ENCODE results near the gene CLTB. TPM values are rescaled to one million over a fixed set of nuclear protein-coding genes. Genes with fewer than 3 reads are reported as not detected.

Gene CLTB
- total and polyA plus RNA-seq, 3 donors from 2014 or later: 60.8 to 107 (median 103) TPM

GRCh38 chr5:176365351-176366231 is 50.7 kb downstream of the CLTB start, which contains the start of gene ARL10:
TSS of gene ARL10 (plus strand) at chr5:176365487. CDS start at chr5:176365564, 77 bp downstream.
- H3K36me3 ChIP-seq (ENCODE audit: low read depth, missing control alignments): no peaks in the 10 kb centered on the region
- no peaks in the 10 kb centered on the region for H3K27me3 ChIP-seq
- intact Hi-C loops (cut with DNase I; ENCODE audit: low total_unique reads): no loop called here
- WGBS, 2 donors: 1 to 3% methylated on average over 17 to 105 of the region's 108 CpGs
- TF ChIP-seq CTCF (IDR thresholded peaks at IDR 0.05) (no peak), POLR2A (IDR thresholded peaks at IDR 0.05) (no peak)
- no peaks in the 10 kb centered on the region for H3K9me3 ChIP-seq
- H3K4me1 ChIP-seq: no peaks in the 10 kb centered on the region
- H3K27ac ChIP-seq: peak within 1 kb of the TSS; percentile 40 to 80
- H3K4me3 ChIP-seq: peak within 1 kb of the TSS; percentile 75 to 79
- DNase-seq: peak; percentile 43

- Histone ChIP-seq H3K9me3 (no peaks in the 10 kb centered on the region), H3K4me1 (peaks cover 7% of the 10 kb centered on the region), H3K36me3 (ENCODE audit: low read depth, missing control alignments) (no peaks in the 10 kb centered on the region), H3K27ac (peak overlapping the region; percentile 40 to 80), H3K27me3 (no peaks in the 10 kb centered on the region), H3K4me3 (peak overlapping the region; percentile 75 to 79)
- no peak for DNase-seq
- intact Hi-C loops (cut with DNase I; ENCODE audit: low total_unique reads): no loop called here
- TF ChIP-seq POLR2A (IDR thresholded peaks at IDR 0.05) (no peak), CTCF (IDR thresholded peaks at IDR 0.05) (no peak)
- WGBS, 2 donors: 18 to 25% methylated on average over 22 to 28 of the region's 28 CpGs
Measured at GRCh38 chr5:176364765-176365350, 51.5 kb downstream of the CLTB start.

- WGBS, 2 donors: 48 to 62% methylated on average over 8 of the region's 8 CpGs
- Histone ChIP-seq H3K4me1 (peaks cover 9% of the 10 kb centered on the region), H3K27ac (no peak overlapping the region), H3K27me3 (no peaks in the 10 kb centered on the region), H3K36me3 (ENCODE audit: low read depth, missing control alignments) (no peaks in the 10 kb centered on the region), H3K4me3 (peak overlapping the region; percentile 94 to 98), H3K9me3 (no peaks in the 10 kb centered on the region)
- TF ChIP-seq CTCF (IDR thresholded peaks at IDR 0.05) (no peak), POLR2A (IDR thresholded peaks at IDR 0.05) (no peak)
- intact Hi-C loops (cut with DNase I; ENCODE audit: low total_unique reads): no loop called here
- DNase-seq: no peak
Measured at GRCh38 chr5:176362233-176362490, 54.2 kb downstream of the CLTB start.

- Histone ChIP-seq H3K9me3 (no peaks in the 10 kb centered on the region), H3K27ac (peak within 1 kb of the TSS; percentile 72 to 73), H3K4me3 (peak within 1 kb of the TSS; percentile 94 to 98), H3K27me3 (no peaks in the 10 kb centered on the region), H3K36me3 (ENCODE audit: low read depth, missing control alignments) (no peaks in the 10 kb centered on the region), H3K4me1 (peaks cover 9% of the 10 kb centered on the region)
- WGBS, 2 donors: 4% methylated on average over 34 to 40 of the region's 56 CpGs
- intact Hi-C loops (cut with DNase I; ENCODE audit: low total_unique reads): no loop called here
- peak; percentile 98 for DNase-seq
- TF ChIP-seq POLR2A (IDR thresholded peaks at IDR 0.05) (peak; percentile 7), CTCF (IDR thresholded peaks at IDR 0.05) (no peak)
Measured at GRCh38 chr5:176361437-176362232, 54.7 kb downstream of the CLTB start, which contains the start of gene KIAA1191. TSS of gene KIAA1191 (minus strand) at chr5:176361764. CDS start at chr5:176359508, 2,256 bp downstream.

All from testis (tissue), 3 donors.